HEK293 (cell line): ENCODE measurements around the gene SPON1.

ENCODE experiments used
- CTCF ChIA-PET: fragments of 350-600 bp; formaldehyde crosslinking; extraction: SDS; loops from one replicate; lab custom pipeline; 2021; ENCODE audit warnings: antibody characterized with exemption; lab: Yijun Ruan, JAX
- POLR2A ChIA-PET: fragments of 300-600 bp; formaldehyde crosslinking; extraction: SDS; loops from one replicate; lab custom pipeline; 2020; ENCODE audit warnings: antibody characterized with exemption, inconsistent platforms; lab: Yijun Ruan, JAX
- H3K27ac ChIP-seq: fragments of 200-500 bp; sonication (Bioruptor generic); 2 replicates; pipeline ENCODE4 v1.5.1; 2014; ENCODE audit warnings: low read depth, low read length, control low read depth, inconsistent platforms; ENCODE audit errors: extremely low read depth
- H3K36me3 ChIP-seq, 2 experiments: fragments of 200-500 bp in 1 of 2; sonication (Bioruptor generic) in 1 of 2; 1 replicate in 1 of 2; 2 replicates in 1 of 2; pipeline ENCODE4 v1.5.1; 2014 to 2017; ENCODE audit warnings: inconsistent platforms in 2 of 2, low read length in 2 of 2; ENCODE audit not compliant: control insufficient read depth in 2 of 2, insufficient read depth in 1 of 2
- H3K4me1 ChIP-seq: fragments of 200-500 bp; sonication (Bioruptor generic); 2 replicates; pipeline ENCODE4 v1.5.1; 2014; ENCODE audit warnings: mild to moderate bottlenecking, low read length, inconsistent platforms; ENCODE audit not compliant: control insufficient read depth, insufficient read depth
- H3K4me3 ChIP-seq: 2 replicates; pipeline ENCODE4 v1.5.1; 2011; ENCODE audit warnings: low read depth, mild to moderate bottlenecking, control low read depth, low read length, moderate library complexity
- H3K9me3 ChIP-seq: fragments of 200-500 bp; sonication (Bioruptor generic); 2 replicates; pipeline ENCODE4 v1.5.1; 2014; ENCODE audit warnings: low read depth, low read length, inconsistent platforms; ENCODE audit not compliant: control insufficient read depth, insufficient read depth
- ATF2 ChIP-seq: fragments of 450-650 bp; formaldehyde crosslinking; IDR thresholded peaks from 2 replicates; pipeline ENCODE4 v1.5.1; 2016; ENCODE audit warnings: missing biosample characterization, missing genetic modification characterization, low read depth
- GLIS2 ChIP-seq: fragments of 450-650 bp; formaldehyde crosslinking; IDR thresholded peaks from 2 replicates; pipeline ENCODE4 v1.5.1; 2016; ENCODE audit warnings: missing biosample characterization, missing genetic modification characterization
- HOXD13 ChIP-seq: sonication (generic); formaldehyde crosslinking; IDR thresholded peaks from 2 replicates; pipeline ENCODE4 v1.8.0; 2022; ENCODE audit warnings: missing genetic modification reagents, borderline replicate concordance
- IKZF3 ChIP-seq: fragments of 450-650 bp; IDR thresholded peaks from 2 replicates; pipeline ENCODE4 v1.5.0; 2018; ENCODE audit warnings: missing biosample characterization, mild to moderate bottlenecking, missing genetic modification characterization, moderate library complexity
- INSM2 ChIP-seq: fragments of 450-650 bp; formaldehyde crosslinking; IDR thresholded peaks from 2 replicates; pipeline ENCODE4 v1.5.1; 2016; ENCODE audit warnings: missing biosample characterization, missing genetic modification characterization
- KLF1 ChIP-seq: fragments of 450-650 bp; formaldehyde crosslinking; IDR thresholded peaks from 2 replicates; pipeline ENCODE4 v1.5.1; 2016; ENCODE audit warnings: missing biosample characterization, missing genetic modification characterization
- SP3 ChIP-seq: fragments of 450-650 bp; formaldehyde crosslinking; IDR thresholded peaks from 2 replicates; pipeline ENCODE4 v1.5.1; 2016; ENCODE audit warnings: missing biosample characterization, missing genetic modification characterization
- ZBTB20 ChIP-seq: fragments of 450-650 bp; formaldehyde crosslinking; IDR thresholded peaks from 2 replicates; pipeline ENCODE4 v1.5.1; 2016; ENCODE audit warnings: missing biosample characterization, missing genetic modification characterization
- ZFP3 ChIP-seq: fragments of 450-650 bp; formaldehyde crosslinking; IDR thresholded peaks from 2 replicates; pipeline ENCODE4 v1.5.1; 2016; ENCODE audit warnings: low read depth, missing biosample characterization, missing genetic modification characterization
- ZNF133 ChIP-seq: fragments of 450-650 bp; formaldehyde crosslinking; IDR thresholded peaks from 2 replicates; pipeline ENCODE4 v1.5.1; 2016; ENCODE audit warnings: missing biosample characterization, missing genetic modification characterization
- ZNF175 ChIP-seq: fragments of 450-650 bp; formaldehyde crosslinking; IDR thresholded peaks from 2 replicates; pipeline ENCODE4 v1.5.1; 2016; ENCODE audit warnings: missing biosample characterization, missing genetic modification characterization
- ZNF239 ChIP-seq: fragments of 450-650 bp; formaldehyde crosslinking; IDR thresholded peaks from 2 replicates; pipeline ENCODE4 v1.5.1; 2016; ENCODE audit warnings: missing biosample characterization, missing genetic modification characterization
- ZNF302 ChIP-seq: fragments of 450-650 bp; formaldehyde crosslinking; IDR thresholded peaks from 2 replicates; pipeline ENCODE4 v1.5.1; 2016; ENCODE audit warnings: missing biosample characterization, missing genetic modification characterization, low read depth
- ZNF311 ChIP-seq: fragments of 450-650 bp; formaldehyde crosslinking; IDR thresholded peaks from 2 replicates; pipeline ENCODE4 v1.5.1; 2017; ENCODE audit warnings: missing biosample characterization, missing genetic modification characterization, borderline replicate concordance
- ZNF37A ChIP-seq: fragments of 450-650 bp; IDR thresholded peaks from 2 replicates; pipeline ENCODE4 v1.5.1; 2018; ENCODE audit warnings: missing biosample characterization, missing genetic modification characterization
- ZNF416 ChIP-seq: fragments of 450-650 bp; formaldehyde crosslinking; IDR thresholded peaks from 2 replicates; pipeline ENCODE4 v1.5.1; 2016; ENCODE audit warnings: missing biosample characterization, missing genetic modification characterization
- ZNF449 ChIP-seq: fragments of 450-650 bp; formaldehyde crosslinking; IDR thresholded peaks from 2 replicates; pipeline ENCODE4 v1.5.1; 2017; ENCODE audit warnings: missing biosample characterization, mild to moderate bottlenecking, missing genetic modification characterization, moderate library complexity
- ZNF473 ChIP-seq: fragments of 450-650 bp; formaldehyde crosslinking; IDR thresholded peaks from 2 replicates; pipeline ENCODE4 v1.5.1; 2017; ENCODE audit warnings: missing biosample characterization, missing genetic modification characterization
- ZNF510 ChIP-seq: fragments of 450-650 bp; formaldehyde crosslinking; IDR thresholded peaks from 2 replicates; pipeline ENCODE4 v1.5.1; 2018; ENCODE audit warnings: mild to moderate bottlenecking, missing genetic modification characterization, missing biosample characterization; ENCODE audit not compliant: insufficient replicate concordance
- ZNF514 ChIP-seq: fragments of 450-650 bp; formaldehyde crosslinking; IDR thresholded peaks from 2 replicates; pipeline ENCODE4 v1.5.1; 2016; ENCODE audit warnings: missing biosample characterization, missing genetic modification characterization
- ZNF561 ChIP-seq: fragments of 450-650 bp; IDR thresholded peaks from 2 replicates; pipeline ENCODE4 v1.5.1; 2018; ENCODE audit warnings: missing biosample characterization, missing genetic modification characterization, borderline replicate concordance
- ZNF624 ChIP-seq: fragments of 450-650 bp; formaldehyde crosslinking; IDR thresholded peaks from 2 replicates; pipeline ENCODE4 v1.5.1; 2017; ENCODE audit warnings: missing biosample characterization, missing genetic modification characterization
- ZNF626 ChIP-seq: fragments of 450-650 bp; sonication (Bioruptor Pico); formaldehyde crosslinking; IDR thresholded peaks from 2 replicates; pipeline ENCODE4 v1.5.1; 2018; ENCODE audit warnings: missing biosample characterization, missing genetic modification characterization, inconsistent platforms
- ZNF658 ChIP-seq: fragments of 450-650 bp; formaldehyde crosslinking; IDR thresholded peaks from 2 replicates; pipeline ENCODE4; 2016; ENCODE audit warnings: missing biosample characterization, missing genetic modification characterization
- ZNF660 ChIP-seq: fragments of 450-650 bp; IDR thresholded peaks from 2 replicates; pipeline ENCODE4 v1.5.1; 2018; ENCODE audit warnings: missing biosample characterization, mild to moderate bottlenecking, missing genetic modification characterization
- ZNF692 ChIP-seq: fragments of 450-650 bp; formaldehyde crosslinking; IDR thresholded peaks from 2 replicates; pipeline ENCODE4 v1.5.1; 2016; ENCODE audit warnings: missing biosample characterization, missing genetic modification characterization
- ZNF701 ChIP-seq: fragments of 450-650 bp; formaldehyde crosslinking; IDR thresholded peaks from 2 replicates; pipeline ENCODE4 v1.5.1; 2016; ENCODE audit warnings: missing biosample characterization, missing genetic modification characterization
- ZNF843 ChIP-seq: fragments of 450-650 bp; formaldehyde crosslinking; IDR thresholded peaks from 2 replicates; pipeline ENCODE4 v1.5.1; 2016; ENCODE audit warnings: missing biosample characterization, missing genetic modification characterization
- ZSCAN4 ChIP-seq: fragments of 450-650 bp; formaldehyde crosslinking; IDR thresholded peaks from 2 replicates; pipeline ENCODE4 v1.5.1; 2017; ENCODE audit warnings: missing biosample characterization, missing genetic modification characterization
- ZSCAN5A ChIP-seq: fragments of 450-650 bp; formaldehyde crosslinking; IDR thresholded peaks from 2 replicates; pipeline ENCODE4 v1.5.1; 2016; ENCODE audit warnings: missing biosample characterization, missing genetic modification characterization

Gene SPON1

GRCh38 chr11:14079011-14079410, 116.5 kb downstream of the SPON1 start:
- CTCF ChIA-PET: no interaction called here
- POLR2A ChIA-PET: no interaction called here
- Histone ChIP-seq H3K4me1 (no peaks in the 10 kb centered on the region), H3K4me3 (no peak overlapping the region), H3K36me3 (no peaks in the 10 kb centered on the region)
- no peak for TF ChIP-seq ZNF624 (tag by site-specific recombination)
- TF ChIP-seq ZSCAN5A (tag by site-specific recombination): no peak
- no peak for TF ChIP-seq ZNF692
- TF ChIP-seq KLF1: no peak
- no peak for TF ChIP-seq ZNF626 (tag by site-specific recombination)
- no peak for TF ChIP-seq ZNF449 (tag by site-specific recombination)
- TF ChIP-seq ZNF37A (tag by site-specific recombination): no peak
- no peak for TF ChIP-seq ZFP3 (tag by site-specific recombination)
- TF ChIP-seq ZNF701 (tag by site-specific recombination): no peak
- TF ChIP-seq ZNF658 (tag by site-specific recombination): no peak
- no peak for TF ChIP-seq ZBTB20 (tag by site-specific recombination)
- no peak for TF ChIP-seq ATF2 (tag by site-specific recombination)
- no peak for TF ChIP-seq INSM2 (tag by site-specific recombination)
- TF ChIP-seq IKZF3 (tag by site-specific recombination): no peak
- TF ChIP-seq ZNF510 (tag by site-specific recombination): no peak
- TF ChIP-seq GLIS2: no peak
- TF ChIP-seq, all 188 proteins: peak for 0
- Histone ChIP-seq H3K9me3 (no peaks in the 10 kb centered on the region), H3K27ac (no peak overlapping the region)

GRCh38 chr11:14079797-14080196, 117.3 kb downstream of the SPON1 start:
- Histone ChIP-seq H3K4me3 (no peak overlapping the region), H3K27ac (no peak overlapping the region), H3K4me1 (no peaks in the 10 kb centered on the region), H3K36me3 (no peaks in the 10 kb centered on the region), H3K9me3 (no peaks in the 10 kb centered on the region)
- ChIA-PET POLR2A (no interaction called here), CTCF (no interaction called here)
- TF ChIP-seq ZNF416: no peak
- TF ChIP-seq ZNF175 (tag by site-specific recombination): no peak
- TF ChIP-seq ZNF302: no peak
- no peak for TF ChIP-seq ZNF37A (tag by site-specific recombination)
- no peak for TF ChIP-seq ZNF473 (tag by site-specific recombination)
- no peak for TF ChIP-seq ZNF660 (tag by site-specific recombination)
- no peak for TF ChIP-seq ZNF311 (tag by site-specific recombination)
- TF ChIP-seq ZNF133 (tag by site-specific recombination): no peak
- no peak for TF ChIP-seq ZNF239 (tag by site-specific recombination)
- no peak for TF ChIP-seq HOXD13 (CRISPR knock-in tag)
- no peak for TF ChIP-seq ZNF843
- no peak for TF ChIP-seq ZNF561 (tag by site-specific recombination)
- no peak for TF ChIP-seq SP3 (tag by site-specific recombination)
- no peak for TF ChIP-seq ZNF514 (tag by site-specific recombination)
- no peak for TF ChIP-seq ZSCAN4 (tag by site-specific recombination)
